SU-DHL-6 (cell line): Measurements from ENCODE around the gene RPL10A.

Experiments used
- H2AFZ ChIP-seq: fragments of 200-600 bp; sonication (generic); 2 replicates; pipeline ENCODE4 v1.6.1; 2014; ENCODE audit warnings: low read depth, mild to moderate bottlenecking, moderate library complexity, mixed read lengths, antibody characterized with exemption, low read length; ENCODE audit not compliant: severe bottlenecking
- H3F3A ChIP-seq: fragments of 200-600 bp; shearing (Covaris generic); 2 replicates; pipeline ENCODE4 v1.6.0; 2016; ENCODE audit warnings: antibody characterized with exemption, mild to moderate bottlenecking; ENCODE audit not compliant: insufficient read depth
- H3K27ac ChIP-seq: fragments of 200-600 bp; sonication (generic); 2 replicates; pipeline ENCODE4 v1.5.1; 2016; ENCODE audit warnings: low read depth, mild to moderate bottlenecking, low read length, moderate library complexity, mixed read lengths
- H3K27me3 ChIP-seq: fragments of 200-600 bp; sonication (generic), shearing (Covaris generic); 2 replicates; pipeline ENCODE4 v1.6.0; 2014; ENCODE audit warnings: mild to moderate bottlenecking, low read length
- H3K36me3 ChIP-seq: fragments of 200-600 bp; sonication (generic); 2 replicates; pipeline ENCODE4 v1.6.1; 2014; ENCODE audit warnings: mild to moderate bottlenecking, low read length, mixed read lengths
- H3K4me2 ChIP-seq: fragments of 300-600, 200-600 bp; shearing (Covaris generic), sonication (generic); 2 replicates; pipeline ENCODE4 v1.6.0; 2014; ENCODE audit warnings: low read length, low read depth, mild to moderate bottlenecking; ENCODE audit not compliant: poor library complexity, severe bottlenecking
- H3K4me3 ChIP-seq: fragments of 200-600 bp; sonication (generic); 2 replicates; pipeline ENCODE4 v1.5.1; 2014; ENCODE audit warnings: antibody characterized with exemption, low read length, mild to moderate bottlenecking, mixed read lengths; ENCODE audit not compliant: insufficient read depth, poor library complexity, severe bottlenecking
- H3K79me2 ChIP-seq: fragments of 200-600 bp; sonication (generic); 2 replicates; pipeline ENCODE4 v1.6.1; 2014; ENCODE audit warnings: mild to moderate bottlenecking, low read length, moderate library complexity; ENCODE audit not compliant: insufficient read depth
- H3K9ac ChIP-seq: fragments of 200-600 bp; sonication (generic); 2 replicates; pipeline ENCODE4 v1.7.0; 2014; ENCODE audit warnings: mild to moderate bottlenecking, low read length
- H3K9me2 ChIP-seq: fragments of 200-600 bp; sonication (generic); replicated peaks from 2 replicates; pipeline ENCODE4 v1.6.1; 2014; ENCODE audit warnings: low read length; ENCODE audit not compliant: insufficient read depth
- H3K9me3 ChIP-seq: fragments of 200-600 bp; sonication (generic); 2 replicates; pipeline ENCODE4 v1.6.1; 2014; ENCODE audit warnings: low read length, mixed read lengths; ENCODE audit not compliant: insufficient read depth
- H4K20me1 ChIP-seq: fragments of 200-600 bp; sonication (generic); 2 replicates; pipeline ENCODE4 v1.6.1; 2014; ENCODE audit warnings: low read depth, mild to moderate bottlenecking, antibody characterized with exemption, low read length, moderate library complexity, mixed read lengths
- EZH2phosphoT487 ChIP-seq: fragments of 200-600 bp; sonication (generic), shearing (Covaris generic); conservative IDR thresholded peaks from 2 replicates; pipeline ENCODE4 v1.6.1; 2018; ENCODE audit warnings: mild to moderate bottlenecking, antibody characterized with exemption, low read length, moderate library complexity, mixed read lengths
- TF ChIP-seq, protein P1 (sequence below): fragments of 200-600 bp; sonication (generic); IDR thresholded peaks from one replicate; pipeline ENCODE4 v1.5.1; 2017; ENCODE audit warnings: antibody characterized with exemption, mild to moderate bottlenecking, low read length, moderate library complexity; ENCODE audit not compliant: insufficient read depth, poor library complexity, severe bottlenecking

Gene RPL10A

DNA sequence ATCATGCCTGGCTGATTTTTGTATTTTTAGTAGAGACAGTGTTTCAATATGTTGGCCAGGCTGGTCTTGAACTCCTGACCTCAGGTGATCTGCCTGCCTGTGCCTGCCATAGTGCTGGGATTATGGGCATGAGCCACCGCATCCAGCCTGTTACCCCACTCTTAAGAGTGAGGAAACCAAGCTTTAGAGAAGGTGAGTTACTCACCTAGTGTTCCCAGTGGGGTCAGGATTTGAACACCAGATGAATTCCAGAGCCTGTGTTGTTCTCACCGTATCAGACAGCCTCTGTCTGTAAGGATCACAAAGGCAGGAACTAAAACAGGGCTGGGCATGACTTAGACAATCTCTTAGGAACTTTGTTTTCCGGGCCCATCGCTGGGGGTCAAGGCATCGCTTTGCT lies 25.5 kb upstream of the RPL10A start:
- no peak overlapping the region for H3K4me3 ChIP-seq
- H3K9me2 ChIP-seq: no peaks in the 10 kb centered on the region
- H3K4me2 ChIP-seq: no peak overlapping the region
- no peaks in the 10 kb centered on the region for H3K36me3 ChIP-seq
- H3F3A ChIP-seq: no peaks in the 10 kb centered on the region
- TF ChIP-seq, protein P1, sequence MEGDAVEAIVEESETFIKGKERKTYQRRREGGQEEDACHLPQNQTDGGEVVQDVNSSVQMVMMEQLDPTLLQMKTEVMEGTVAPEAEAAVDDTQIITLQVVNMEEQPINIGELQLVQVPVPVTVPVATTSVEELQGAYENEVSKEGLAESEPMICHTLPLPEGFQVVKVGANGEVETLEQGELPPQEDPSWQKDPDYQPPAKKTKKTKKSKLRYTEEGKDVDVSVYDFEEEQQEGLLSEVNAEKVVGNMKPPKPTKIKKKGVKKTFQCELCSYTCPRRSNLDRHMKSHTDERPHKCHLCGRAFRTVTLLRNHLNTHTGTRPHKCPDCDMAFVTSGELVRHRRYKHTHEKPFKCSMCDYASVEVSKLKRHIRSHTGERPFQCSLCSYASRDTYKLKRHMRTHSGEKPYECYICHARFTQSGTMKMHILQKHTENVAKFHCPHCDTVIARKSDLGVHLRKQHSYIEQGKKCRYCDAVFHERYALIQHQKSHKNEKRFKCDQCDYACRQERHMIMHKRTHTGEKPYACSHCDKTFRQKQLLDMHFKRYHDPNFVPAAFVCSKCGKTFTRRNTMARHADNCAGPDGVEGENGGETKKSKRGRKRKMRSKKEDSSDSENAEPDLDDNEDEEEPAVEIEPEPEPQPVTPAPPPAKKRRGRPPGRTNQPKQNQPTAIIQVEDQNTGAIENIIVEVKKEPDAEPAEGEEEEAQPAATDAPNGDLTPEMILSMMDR: no peak
- no peak overlapping the region for H3K9ac ChIP-seq
- no peaks in the 10 kb centered on the region for H3K79me2 ChIP-seq
- no peaks in the 10 kb centered on the region for H4K20me1 ChIP-seq
- H3K9me3 ChIP-seq: no peaks in the 10 kb centered on the region
- H3K27ac ChIP-seq: no peak overlapping the region
- H2AFZ ChIP-seq: no peak overlapping the region
- H3K27me3 ChIP-seq: no peaks in the 10 kb centered on the region

DNA sequence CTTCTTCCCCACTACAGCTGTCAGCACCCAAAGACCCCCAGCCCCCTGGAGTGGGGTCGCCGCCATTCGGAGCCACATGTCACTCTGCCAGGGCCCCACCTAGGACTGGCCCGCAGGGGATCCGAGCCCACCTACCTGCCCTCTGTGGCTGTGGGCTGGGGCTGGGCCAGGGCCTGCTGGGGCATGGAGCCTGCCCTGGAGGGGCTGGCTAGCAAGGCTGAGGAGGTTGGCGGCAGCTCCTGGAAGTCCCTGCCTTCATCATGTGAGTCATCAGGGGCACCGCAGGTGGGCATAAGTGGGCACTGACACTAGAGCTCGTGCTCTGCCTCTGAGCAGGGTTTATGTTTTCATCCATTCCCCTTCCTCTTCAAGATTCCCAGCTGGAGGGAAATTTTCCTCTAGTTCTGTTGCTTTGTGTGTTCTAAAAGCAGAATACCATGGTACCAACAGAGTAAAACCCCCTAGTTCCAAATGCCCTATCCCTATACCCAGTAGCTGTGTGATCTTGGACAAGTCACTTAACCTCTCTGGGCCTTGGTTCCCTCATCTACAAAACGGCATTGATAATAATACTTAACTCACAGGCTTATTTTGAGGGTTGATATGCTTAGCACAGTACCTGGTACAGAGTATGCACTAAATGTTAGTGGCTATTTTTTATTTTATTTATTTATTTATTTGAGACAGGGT lies 24.7 kb upstream of the RPL10A start:
- TF ChIP-seq, protein P1: no peak
- TF ChIP-seq EZH2phosphoT487: no peak
- H2AFZ ChIP-seq: no peak overlapping the region

GRCh38 chr6:35445691-35446090 lies 22.5 kb upstream of the RPL10A start:
- Histone ChIP-seq H3K27me3 (no peaks in the 10 kb centered on the region), H3K4me3 (no peak overlapping the region), H3F3A (no peaks in the 10 kb centered on the region), H3K9me2 (no peaks in the 10 kb centered on the region), H4K20me1 (no peaks in the 10 kb centered on the region), H3K36me3 (no peaks in the 10 kb centered on the region), H3K79me2 (no peaks in the 10 kb centered on the region), H3K27ac (no peak overlapping the region), H3K9me3 (no peaks in the 10 kb centered on the region), H3K9ac (no peak overlapping the region), H2AFZ (no peak overlapping the region), H3K4me2 (no peak overlapping the region)
- TF ChIP-seq, protein P1: no peak
- no peak for TF ChIP-seq EZH2phosphoT487

More for the DNA sequence above, 24.7 kb upstream of the RPL10A start:
- Histone ChIP-seq H3K9me3 (no peaks in the 10 kb centered on the region), H3K4me2 (no peak overlapping the region), H3K79me2 (no peaks in the 10 kb centered on the region), H3F3A (no peaks in the 10 kb centered on the region), H3K27me3 (no peaks in the 10 kb centered on the region), H3K27ac (no peak overlapping the region), H3K36me3 (no peaks in the 10 kb centered on the region), H3K4me3 (no peak overlapping the region), H3K9me2 (no peaks in the 10 kb centered on the region), H4K20me1 (no peaks in the 10 kb centered on the region), H3K9ac (no peak overlapping the region)
